Inflammatory macrophage treated with lipopolysaccharide for 4 hours (primary cell): ENCODE data around the gene A4GNT.
"Not testable (repeated sequence)": the region's sequence is repeated elsewhere in the genome, so short reads cannot be mapped to it uniquely, and the experiment has no call there.

Experiments used
- DNase-seq: peaks from one replicate; pipeline ENCODE4 v3.0.0-alpha.2; 2020

The A4GNT gene

DNA sequence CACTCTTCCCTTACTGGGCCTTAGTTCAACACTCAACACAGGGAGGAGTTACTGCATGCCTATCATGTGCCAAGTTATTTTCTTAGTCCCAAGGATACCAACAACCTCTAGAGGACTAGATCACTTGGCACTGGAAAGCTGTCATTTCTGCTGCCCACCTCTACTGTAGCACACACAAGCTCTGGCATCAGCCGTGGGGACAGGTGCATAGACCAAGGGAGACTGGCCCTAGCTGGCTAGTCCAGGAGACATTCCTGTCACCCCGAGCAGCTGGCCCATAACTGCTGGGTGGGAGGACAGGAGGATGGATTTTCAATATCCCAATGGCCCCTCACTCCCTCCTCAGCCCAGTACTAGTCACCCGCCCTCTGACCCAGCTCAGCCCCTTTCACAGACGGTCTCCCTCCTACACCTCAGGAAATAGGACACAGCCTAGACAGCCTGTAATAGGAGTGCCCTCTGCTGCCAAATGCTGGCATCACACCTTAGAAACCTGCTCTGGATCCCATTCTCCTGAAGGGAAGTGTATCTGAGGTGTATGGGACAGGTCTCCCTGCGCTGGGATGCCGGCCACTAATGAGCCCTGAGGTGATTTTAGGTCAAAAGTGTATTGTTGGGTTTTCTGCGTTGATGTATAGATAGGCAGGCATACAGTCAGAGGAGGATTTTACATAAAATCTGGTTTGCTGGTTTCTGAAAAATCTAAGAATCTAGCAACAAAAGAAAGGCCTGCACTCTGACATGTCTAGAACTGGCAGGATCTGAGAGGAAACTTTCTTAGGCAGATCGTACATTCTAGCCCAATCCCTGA, 13.4 kb downstream of the A4GNT start:
- peak; percentile 70 for DNase-seq

DNA sequence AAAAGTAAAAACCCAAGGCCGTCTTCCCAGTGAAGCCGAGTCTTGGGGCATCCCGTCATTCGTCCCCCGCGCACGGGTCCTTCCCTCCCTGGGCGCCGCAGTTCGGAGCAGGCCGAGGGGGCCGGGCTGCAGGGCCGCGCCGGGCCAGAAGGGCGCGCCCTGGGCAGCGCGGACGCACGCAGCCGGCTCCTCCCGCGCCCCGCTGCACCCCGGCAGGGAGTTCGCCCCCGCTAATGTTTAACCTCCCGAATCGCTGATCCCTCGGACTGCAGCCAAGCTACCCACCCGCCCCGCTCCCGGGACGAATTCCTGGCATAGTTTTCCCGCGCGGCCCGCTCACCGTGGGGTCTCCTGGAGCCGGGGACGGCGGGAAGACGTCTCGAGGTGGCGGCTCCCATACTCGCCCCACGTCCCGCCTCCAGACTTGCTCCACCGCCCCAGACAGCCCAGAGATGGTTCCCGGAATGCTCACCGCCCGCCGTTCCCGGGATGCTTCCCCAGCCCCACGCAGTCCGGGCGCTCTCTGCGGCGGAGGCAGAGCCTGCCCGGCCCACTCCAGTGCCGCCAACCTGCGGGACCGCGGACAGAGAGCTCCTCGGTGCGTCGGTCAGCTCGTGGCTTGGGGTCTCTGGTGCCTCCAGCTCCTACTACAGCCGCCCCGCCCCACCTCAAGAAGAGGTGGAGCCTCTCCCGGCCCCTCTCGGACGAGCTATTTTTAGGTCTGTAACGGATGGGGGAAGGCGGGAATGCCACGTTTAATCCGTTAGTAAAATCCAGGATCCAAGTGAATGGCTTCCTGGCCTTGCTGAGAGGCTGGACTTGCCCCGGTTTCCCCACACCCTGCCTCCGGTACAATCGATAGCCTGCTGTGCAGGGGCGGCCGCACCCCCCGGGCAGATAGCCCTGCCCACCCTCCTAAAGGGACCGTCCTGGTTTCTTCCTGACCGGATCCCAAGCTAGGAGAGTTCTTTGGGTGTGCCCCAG, 16.9 kb downstream of the A4GNT start, which contains the start of gene DZIP1L:
Gene DZIP1L, minus strand, starts transcription at position 621 of the 984 bp plus-strand sequence. CDS start 11,637 bp downstream, outside the sequence.
- peak; percentile 74 for DNase-seq

DNA sequence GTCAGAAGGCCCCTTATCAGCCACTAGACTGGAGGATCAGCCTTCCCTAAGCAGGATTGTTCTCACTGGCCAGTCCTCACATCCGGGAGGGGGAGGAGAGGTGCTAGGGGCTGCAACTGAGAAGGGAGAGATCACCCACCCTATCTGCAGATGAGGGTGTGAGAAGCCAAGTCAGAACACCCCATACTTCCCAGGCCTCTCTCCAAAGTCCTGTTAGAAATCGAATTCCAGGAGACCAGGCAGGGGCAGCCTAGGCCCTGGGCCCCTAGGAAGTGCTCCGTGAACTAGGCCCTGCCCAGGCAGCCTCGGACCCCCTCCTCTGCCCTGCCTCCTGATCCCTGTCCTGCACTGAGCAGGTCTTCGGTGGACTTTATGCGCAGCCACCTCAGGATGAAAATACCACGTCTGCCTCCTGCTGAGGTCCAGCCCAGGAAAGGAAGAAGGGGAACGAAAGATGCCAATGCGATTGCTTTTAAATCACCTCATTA, 17.7 kb downstream of the A4GNT start:
- no peak for DNase-seq

DNA sequence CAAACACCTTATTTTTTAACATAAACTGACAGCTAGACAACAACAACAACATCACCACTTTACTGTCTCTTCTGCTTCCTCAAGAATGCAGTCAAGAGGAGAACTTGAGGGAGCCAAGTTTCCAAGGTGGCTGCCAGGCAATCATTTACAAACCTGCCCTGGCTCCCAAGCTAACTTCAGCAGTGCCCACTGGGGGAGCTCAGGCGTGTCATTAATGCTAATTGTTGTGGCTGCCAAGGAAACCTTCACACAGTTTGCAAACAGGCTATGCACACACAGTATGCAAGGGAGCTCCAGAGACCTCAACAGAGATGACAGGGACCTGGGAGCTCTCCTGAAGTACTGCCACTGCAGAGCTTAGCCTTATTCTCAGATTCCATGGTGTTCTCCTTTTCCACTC, 18.9 kb downstream of the A4GNT start:
- DNase-seq = no peak

DNA sequence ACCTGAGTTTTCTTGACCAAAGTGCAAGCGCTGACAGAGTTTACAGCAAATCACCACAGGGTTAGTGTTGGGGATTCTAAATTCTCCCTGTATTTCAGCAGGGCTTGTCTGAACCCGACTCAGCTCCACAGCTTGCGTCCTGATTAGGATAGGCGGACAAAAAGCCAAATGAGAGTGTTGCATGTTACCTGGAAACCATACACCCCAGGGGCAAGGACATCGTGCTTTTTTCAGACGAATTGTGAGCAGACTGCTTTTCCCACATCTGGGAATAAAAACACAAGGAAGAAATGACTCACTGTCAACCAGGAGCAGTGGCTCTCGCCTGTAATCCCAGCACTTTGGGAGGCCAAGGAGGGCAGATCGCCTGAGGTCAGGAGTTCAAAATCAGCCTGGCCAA, 19.8 kb downstream of the A4GNT start:
- DNase-seq = no peak

DNA sequence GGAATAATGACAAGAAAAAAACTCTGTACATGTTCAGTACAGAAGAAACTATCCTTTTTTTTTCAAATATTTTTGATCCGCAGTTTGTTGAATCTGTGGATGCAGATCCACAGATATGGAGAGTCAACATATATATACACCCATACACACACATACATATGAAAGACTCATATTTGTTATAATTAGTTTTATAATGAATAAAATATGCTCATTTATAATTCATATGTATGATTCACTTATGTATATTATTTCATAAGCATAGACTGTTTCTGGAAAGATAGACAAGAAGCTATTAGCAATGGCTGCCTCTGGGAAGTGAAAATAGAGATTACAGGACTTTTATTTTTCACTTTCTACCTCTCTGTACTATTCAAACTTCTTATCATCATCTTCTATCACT, 26.6 kb downstream of the A4GNT start:
- DNase-seq = no peak

DNA sequence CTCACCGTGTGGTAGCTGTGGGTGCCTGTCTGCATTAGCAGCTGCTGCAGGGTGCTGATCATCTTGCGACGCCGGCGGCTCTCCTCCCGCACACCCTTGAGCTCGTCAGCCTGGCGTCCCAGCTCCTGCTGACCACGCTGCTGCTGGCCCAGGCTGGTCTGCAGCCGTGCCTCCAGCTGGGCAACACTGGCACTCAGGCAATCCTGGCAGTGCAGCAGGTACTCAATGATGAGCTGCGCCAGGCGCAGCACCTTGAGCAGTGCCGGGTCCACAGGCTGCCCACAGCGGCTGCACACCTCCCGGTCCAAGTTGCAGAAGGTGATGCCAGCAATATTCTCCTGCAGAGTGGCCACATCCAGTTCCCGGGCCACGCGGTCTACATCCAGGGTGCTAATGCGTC, 28.7 kb downstream of the A4GNT start:
- DNase-seq = no peak

DNA sequence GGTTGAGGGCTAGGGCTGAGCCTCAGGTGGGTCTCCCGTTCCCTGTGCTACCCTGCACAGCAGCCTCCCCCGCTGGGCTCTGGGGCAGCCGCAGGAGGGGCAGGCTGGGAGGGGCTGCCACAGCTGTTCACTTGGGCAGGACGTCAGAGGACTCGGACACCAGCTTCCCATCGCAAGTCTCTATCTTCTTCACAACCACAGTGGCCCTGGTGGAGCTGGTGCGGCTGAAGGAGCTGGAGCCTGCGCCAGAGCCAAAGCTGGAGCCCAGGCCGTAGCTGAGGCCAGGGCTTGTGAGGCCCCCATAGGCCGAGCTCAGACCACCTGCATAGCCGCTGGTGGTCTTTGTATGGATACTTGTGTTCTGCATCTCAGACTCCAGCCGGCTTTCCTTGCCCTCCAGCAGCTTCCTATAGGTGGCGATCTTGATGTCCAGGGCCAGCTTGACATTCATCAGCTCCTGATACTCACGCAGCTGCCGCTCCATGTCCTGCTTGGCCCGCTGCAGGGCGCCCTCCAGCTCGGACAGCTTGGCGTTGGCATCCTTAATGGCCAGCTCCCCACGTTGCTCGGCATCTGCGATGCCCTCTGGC, 30.7 kb downstream of the A4GNT start:
- DNase-seq = not testable (repeated sequence)

DNA sequence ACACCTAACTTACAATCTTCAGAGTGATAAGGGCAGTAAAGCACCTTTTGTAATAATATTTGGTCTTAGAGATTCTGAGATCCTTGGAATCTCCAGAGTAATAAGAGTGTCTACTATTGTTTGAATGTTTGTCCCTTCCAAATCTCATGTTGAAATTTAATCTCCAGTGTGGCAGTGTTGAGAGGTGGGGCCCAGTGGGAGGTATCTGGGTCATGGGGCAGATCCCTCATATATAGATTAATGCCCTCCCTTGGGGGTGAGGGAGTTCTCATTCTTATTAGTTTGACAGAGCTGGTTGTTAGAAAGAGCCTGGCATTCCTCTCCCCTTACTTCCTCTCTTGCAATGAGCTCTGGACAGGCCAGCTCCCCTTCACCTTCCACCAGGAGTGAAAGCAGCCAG, 32.8 kb downstream of the A4GNT start:
- no peak for DNase-seq

DNA sequence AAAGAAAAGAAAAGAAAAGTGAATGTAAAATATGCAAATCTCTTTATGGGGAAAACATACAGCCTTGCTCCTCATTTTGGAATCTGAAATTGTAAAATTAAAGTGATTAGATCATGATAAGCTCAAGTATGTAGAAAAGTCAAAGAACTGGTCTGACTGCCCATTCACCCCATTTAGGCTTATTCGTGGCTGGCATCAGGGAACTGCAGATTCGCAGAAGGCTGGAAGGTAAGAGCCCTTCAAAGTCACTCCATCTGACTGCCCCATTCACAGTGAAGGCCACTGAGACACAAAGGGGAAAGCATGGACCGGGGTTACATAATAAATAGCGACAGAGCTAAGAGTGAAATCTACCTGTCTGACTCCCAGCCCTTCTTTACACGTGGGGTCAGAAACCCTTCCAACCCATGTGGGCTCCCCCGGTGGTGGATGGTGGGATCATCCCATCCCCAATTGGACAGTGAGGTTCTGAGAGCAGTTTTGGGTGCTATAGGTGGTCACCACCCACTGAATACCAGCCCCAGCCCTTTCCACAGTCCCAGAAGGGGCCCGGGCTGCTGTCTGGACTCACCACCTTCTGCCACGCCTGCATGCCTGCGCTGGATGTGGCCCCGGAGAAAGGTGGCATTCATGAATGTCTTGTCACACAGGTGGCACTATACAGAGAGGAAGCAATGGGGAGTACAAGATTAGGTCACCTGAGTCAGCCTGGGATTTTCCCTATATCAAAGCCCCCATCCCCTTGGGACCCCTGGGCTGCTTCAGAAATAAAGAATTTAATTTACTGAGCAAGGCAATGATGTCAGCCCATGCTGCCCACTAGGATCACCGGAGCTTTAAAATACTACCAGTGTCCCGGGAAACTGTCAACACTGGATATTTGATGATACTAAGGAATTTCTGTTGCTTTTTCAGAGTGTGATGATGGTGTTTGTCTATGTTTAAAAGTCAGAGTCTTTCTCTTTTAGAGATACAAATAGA, 34.7 kb downstream of the A4GNT start:
- no peak for DNase-seq

DNA sequence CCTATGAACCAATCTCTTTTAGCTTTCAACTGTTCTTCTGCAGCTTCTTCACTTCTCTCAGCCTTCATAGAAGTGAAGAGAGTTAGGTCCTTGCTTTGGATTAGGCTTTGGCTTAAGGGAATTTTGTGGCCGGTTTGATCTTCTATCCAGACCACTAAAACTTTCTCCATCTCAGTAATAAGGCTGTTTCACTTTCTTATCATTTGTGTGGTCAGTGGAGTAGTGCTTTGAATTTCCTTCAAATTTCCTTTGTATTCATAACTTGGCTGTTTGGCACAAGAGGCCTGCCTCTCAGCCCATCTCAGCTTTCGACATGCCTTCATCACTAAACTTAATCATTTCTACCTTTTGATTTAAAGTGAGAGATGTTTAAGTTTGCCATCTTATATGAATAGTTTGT, 38.5 kb downstream of the A4GNT start:
- DNase-seq = no peak

DNA sequence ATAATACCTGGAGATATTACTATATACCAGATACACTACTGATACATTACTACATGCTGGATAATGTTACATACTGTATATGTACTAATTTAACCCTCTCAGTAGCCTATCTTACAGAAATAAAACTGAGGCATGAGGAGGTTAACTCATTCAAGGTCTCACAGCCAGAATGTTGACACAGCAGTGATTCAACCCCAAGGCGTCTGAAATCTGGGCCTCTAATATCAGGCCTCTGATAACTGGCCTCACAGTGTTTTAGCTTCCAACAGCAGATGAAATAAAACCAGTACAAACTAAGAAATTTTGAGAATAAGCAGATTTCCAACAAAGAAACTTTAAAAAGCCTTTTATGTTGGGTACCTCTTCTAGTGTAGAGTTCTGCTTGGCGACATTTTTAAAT, 40.2 kb downstream of the A4GNT start:
- DNase-seq = no peak

DNA sequence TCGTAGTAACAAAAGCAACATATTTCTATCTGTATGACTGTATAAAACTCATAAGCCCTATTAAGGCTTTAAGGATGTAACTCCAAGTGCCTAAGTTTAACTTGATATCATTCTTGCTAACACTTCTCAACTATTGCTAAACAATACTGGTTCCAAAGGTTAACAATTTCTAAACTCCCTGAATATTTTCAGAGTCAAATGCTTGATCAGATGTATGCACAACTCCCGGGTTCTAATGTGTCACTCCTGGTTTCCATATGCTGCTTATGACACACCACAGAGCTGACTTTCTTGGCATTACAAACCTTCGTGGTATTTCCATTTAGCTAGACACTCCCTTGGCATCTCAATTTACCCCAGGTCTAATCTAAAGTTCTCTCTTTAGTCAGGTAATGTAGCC, 43.1 kb downstream of the A4GNT start:
- no peak for DNase-seq

DNA sequence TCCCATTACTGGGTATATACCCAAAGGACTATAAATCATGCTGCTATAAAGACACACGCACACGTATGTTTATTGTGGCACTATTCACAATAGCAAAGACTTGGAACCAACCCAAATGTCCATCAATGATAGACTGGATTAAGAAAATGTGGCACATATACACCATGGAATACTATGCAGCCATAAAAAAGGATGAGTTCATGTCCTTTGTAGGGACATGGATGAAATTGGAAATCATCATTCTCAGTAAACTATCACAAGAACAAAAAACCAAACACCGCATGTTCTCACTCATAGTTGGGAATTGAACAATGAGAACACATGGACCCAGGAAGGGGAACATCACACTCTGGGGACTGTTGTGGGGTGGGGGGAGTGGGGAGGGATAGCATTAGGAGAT, 46.4 kb downstream of the A4GNT start:
- not testable (repeated sequence) for DNase-seq

DNA sequence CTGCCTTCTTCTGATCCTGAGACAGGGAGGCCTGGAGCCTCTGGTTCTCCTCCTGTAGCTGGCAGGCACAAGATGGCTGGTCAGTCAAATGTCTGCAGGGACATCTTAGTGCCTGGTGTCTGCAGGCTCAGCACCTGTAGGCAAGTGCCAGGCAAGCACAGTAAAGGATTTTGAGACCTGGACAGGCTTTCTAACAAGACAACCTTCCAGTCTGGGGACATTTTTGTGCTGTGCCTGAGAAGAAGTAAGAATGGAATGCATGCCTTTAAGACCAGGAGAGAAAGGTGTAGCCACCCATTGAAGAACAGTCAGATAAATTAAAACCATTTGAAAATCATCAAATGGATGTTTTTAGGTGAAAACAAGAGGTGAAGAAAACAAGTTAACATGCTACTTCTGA, 48.0 kb downstream of the A4GNT start:
- no peak for DNase-seq

DNA sequence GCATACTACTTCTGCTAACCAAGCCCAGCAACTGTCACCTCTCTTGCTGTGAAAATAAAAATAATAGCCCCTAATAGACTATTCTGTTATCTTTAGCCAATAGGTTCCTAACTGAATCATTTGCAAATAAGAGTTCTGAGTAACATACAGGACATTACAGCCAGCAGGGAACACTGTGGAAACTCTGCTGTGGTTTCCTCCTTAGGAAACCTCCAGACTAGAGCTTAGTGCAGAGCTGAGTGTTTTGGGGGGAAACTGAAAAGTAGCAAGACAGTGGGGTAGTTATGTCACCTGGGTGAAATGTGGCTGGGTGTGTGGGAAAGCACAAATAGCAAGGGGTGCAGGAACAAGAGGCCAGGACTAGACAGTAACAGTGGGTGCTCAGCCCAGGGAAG, 49.2 kb downstream of the A4GNT start:
- DNase-seq = peak; percentile 11

DNA sequence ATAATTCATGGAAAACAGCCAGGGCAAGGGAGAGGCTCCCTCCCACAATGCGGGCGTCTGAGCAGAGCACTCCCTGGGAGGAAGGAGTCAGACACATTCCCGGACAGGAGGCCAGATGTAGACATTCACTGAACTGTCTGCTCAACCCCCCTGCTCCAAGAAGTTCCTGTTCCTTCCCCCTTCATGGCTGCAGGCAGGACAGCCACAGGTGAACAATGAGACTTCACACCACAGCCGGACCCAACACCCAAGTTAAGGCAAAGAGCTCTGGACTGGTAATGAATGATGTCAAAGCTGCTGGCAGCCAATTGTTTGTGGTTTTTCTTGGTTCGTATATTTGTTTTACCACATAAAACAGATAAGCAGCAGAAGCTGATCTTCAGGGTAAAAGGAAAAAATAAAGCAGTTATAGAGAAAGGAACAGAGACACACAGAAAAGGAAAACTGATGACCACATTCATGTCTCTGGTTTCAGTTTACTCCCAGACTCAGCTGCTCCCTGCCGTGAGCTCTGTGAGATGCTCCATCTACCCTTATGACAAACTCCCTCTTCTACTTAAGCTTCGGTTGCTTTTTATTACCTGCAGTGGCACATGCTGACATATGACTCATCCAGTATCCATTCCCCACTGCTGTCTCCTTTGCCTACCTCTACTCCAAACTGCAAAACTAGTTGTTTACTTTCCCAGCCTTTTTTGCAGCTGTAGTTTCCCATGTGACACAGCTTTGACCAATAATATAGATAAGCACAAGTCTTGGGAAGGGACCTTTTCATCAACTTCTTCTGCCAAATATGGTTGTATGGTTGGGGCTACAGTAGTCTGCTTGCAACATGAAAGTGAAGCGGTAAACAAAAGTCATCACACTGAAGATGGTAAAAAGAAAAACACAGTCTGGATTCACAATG, 49.9 kb downstream of the A4GNT start:
- peak; percentile 39 for DNase-seq

DNA sequence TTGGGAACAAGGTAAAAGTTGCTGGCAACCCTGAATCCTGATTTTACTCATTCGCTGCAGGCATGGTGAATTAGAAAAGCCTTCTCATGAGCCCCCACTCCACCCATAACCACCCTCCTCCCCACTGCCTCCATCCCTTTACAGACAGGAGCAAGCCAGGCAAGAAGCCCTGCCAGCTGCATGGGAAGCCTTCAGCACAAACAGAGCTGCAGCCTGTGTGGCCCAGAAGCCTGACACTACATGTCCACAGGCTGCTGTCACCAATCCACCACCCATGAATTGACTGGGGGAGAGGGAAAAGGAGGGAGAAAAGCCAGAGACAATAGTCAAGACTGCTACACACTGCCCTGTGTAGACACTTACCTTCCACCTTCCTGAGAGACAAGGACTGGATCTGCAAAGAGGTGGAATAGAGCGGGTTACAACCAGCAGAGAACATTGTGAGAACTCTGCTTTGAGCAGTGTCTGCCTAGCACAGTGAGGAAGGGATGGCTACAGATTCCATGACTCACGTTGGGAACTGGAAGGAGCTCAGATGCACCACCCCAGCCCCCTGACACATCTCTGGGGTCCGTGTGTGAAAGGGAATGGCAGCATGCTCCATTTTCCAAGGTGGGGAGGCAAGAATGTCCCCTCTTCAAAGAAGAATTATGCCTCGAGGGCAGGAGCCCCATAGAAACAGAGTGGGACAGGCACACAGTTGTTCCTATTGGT, 50.7 kb downstream of the A4GNT start:
- DNase-seq = no peak

DNA sequence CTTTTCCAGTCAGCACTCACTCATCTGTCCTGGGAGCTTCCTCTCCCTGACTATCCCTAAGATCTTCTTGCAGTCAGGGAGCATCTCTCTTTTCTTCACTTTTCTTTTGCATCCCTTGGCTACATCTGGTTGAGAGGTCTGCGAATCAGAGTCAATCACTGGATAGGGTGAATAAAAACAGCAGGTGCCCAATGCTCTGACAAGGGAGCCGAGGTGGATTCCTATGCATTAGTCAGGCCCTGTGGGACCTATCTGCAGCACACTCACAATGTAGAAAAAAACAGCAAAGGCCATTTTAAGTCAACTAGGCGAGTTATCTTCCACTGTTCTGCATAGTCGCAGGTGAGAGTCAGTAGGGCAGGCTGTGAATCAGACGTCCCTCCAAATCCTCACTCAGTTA, 52.3 kb downstream of the A4GNT start:
- no peak for DNase-seq

DNA sequence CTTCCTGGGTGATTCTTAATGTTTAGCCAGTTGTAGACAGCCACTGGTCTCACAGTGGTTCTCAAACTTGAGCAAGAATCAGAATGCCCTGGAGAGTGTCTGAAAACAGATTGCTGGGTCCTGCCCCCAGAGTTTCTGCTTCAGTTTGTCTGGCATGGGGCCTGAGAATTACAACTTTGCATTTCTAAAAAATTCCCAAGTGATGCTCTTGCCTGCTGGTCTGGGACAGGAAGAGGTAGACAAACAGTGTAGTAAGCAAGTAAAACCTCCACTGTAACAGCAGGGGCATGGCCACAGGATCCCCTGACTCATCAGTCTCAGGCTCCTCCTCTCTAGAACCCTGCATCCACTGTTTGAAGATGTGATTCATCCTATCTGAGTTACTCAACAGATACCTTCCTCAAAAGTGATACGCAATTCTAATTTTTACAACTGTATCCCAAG, 53.3 kb downstream of the A4GNT start:
- peak; percentile 52 for DNase-seq
